Thyroid gland (tissue), 4 donors: ENCODE results near the gene CAPN3.

Source experiments
- POLR2A ChIP-seq, 2 donors: fragments of 450-650 bp; IDR thresholded peaks; one replicate each; pipeline ENCODE4 v1.6.1; 2017; ENCODE audit warnings: antibody characterized with exemption in 2 of 2, mild to moderate bottlenecking in 2 of 2, moderate library complexity in 1 of 2
- TF ChIP-seq, protein P1 (sequence below), 6 experiments: fragments of 200-600 bp in 3 of 6; fragments of 450-650 bp in 3 of 6; sonication (generic) in 3 of 6; IDR thresholded peaks; one replicate each; pipeline ENCODE4 v1.5.1; 2016 to 2019; ENCODE audit warnings: antibody characterized with exemption in 6 of 6, mild to moderate bottlenecking in 2 of 6, inconsistent platforms in 1 of 6, moderate library complexity in 1 of 6

DNA sequence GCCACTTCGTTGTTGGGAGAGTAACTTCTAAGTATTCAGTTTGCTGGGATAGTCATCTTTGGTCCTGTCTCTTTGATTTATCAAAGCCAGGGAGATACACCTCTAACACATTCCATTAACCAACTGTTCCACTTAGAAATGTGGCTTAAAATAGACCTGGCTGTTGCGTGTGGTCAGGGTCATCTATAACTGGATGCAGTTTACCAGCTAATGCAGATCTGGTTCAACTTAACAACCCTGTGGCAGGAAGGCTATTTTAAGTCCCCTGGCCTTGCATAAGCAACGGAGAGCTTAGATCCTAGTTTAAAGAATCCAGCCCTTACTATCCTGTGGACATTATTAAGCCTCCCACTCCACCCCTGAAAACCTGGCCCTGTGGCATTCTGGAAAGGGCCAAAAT lies 28.1 kb upstream of the CAPN3 start:
- TF ChIP-seq, protein P1, sequence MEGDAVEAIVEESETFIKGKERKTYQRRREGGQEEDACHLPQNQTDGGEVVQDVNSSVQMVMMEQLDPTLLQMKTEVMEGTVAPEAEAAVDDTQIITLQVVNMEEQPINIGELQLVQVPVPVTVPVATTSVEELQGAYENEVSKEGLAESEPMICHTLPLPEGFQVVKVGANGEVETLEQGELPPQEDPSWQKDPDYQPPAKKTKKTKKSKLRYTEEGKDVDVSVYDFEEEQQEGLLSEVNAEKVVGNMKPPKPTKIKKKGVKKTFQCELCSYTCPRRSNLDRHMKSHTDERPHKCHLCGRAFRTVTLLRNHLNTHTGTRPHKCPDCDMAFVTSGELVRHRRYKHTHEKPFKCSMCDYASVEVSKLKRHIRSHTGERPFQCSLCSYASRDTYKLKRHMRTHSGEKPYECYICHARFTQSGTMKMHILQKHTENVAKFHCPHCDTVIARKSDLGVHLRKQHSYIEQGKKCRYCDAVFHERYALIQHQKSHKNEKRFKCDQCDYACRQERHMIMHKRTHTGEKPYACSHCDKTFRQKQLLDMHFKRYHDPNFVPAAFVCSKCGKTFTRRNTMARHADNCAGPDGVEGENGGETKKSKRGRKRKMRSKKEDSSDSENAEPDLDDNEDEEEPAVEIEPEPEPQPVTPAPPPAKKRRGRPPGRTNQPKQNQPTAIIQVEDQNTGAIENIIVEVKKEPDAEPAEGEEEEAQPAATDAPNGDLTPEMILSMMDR (IDR thresholded peaks at IDR 0.05) = no peak
- TF ChIP-seq POLR2A (IDR thresholded peaks at IDR 0.05) = no peak
